HEK293 (cell line): Measurements from ENCODE around the gene ERP29.
A peak's percentile ranks its signal among the peaks of the same experiment; 100 is the strongest.

Experiments used
- GFI1B ChIP-seq: fragments of 450-650 bp; formaldehyde crosslinking; IDR thresholded peaks from 2 replicates; pipeline ENCODE4 v1.5.1; 2016; ENCODE audit warnings: missing biosample characterization, missing genetic modification characterization
- INSM2 ChIP-seq: fragments of 450-650 bp; formaldehyde crosslinking; IDR thresholded peaks from 2 replicates; pipeline ENCODE4 v1.5.1; 2016; ENCODE audit warnings: missing biosample characterization, missing genetic modification characterization
- KLF10 ChIP-seq: fragments of 450-650 bp; IDR thresholded peaks from 2 replicates; pipeline ENCODE4 v1.5.1; 2018; ENCODE audit warnings: missing biosample characterization, mild to moderate bottlenecking, missing genetic modification characterization
- KLF8 ChIP-seq: fragments of 450-650 bp; formaldehyde crosslinking; IDR thresholded peaks from 2 replicates; pipeline ENCODE4 v1.5.1; 2016; ENCODE audit warnings: missing biosample characterization, missing genetic modification characterization
- PBX3 ChIP-seq: sonication (generic); formaldehyde crosslinking; IDR thresholded peaks from 2 replicates; pipeline ENCODE4 v1.8.1; 2022; ENCODE audit warnings: mild to moderate bottlenecking, moderate library complexity, missing genetic modification reagents
- REPIN1 ChIP-seq: fragments of 450-650 bp; formaldehyde crosslinking; IDR thresholded peaks from 2 replicates; pipeline ENCODE4 v1.5.1; 2017; ENCODE audit warnings: missing biosample characterization, missing genetic modification characterization, low read depth
- ZBTB48 ChIP-seq: fragments of 450-650 bp; formaldehyde crosslinking; IDR thresholded peaks from 2 replicates; pipeline ENCODE4 v1.5.1; 2016; ENCODE audit warnings: missing biosample characterization, missing genetic modification characterization
- ZNF121 ChIP-seq: fragments of 450-650 bp; formaldehyde crosslinking; IDR thresholded peaks from 2 replicates; pipeline ENCODE4 v1.5.1; 2016; ENCODE audit warnings: missing biosample characterization, missing genetic modification characterization
- ZNF138 ChIP-seq: fragments of 450-650 bp; formaldehyde crosslinking; IDR thresholded peaks from 2 replicates; pipeline ENCODE4 v1.5.1; 2016; ENCODE audit warnings: missing biosample characterization, missing genetic modification characterization, borderline replicate concordance
- ZNF146 ChIP-seq: fragments of 450-650 bp; formaldehyde crosslinking; IDR thresholded peaks from 2 replicates; pipeline ENCODE4 v1.5.1; 2016; ENCODE audit warnings: missing biosample characterization, missing genetic modification characterization
- ZNF184 ChIP-seq: fragments of 450-650 bp; IDR thresholded peaks from 2 replicates; pipeline ENCODE4 v1.5.1; 2018; ENCODE audit warnings: missing biosample characterization, mild to moderate bottlenecking, missing genetic modification characterization
- ZNF239 ChIP-seq: fragments of 450-650 bp; formaldehyde crosslinking; IDR thresholded peaks from 2 replicates; pipeline ENCODE4 v1.5.1; 2016; ENCODE audit warnings: missing biosample characterization, missing genetic modification characterization
- ZNF274 ChIP-seq, 2 experiments: fragments of 200-500 bp in 1 of 2; fragments of 450-650 bp in 1 of 2; sonication (Bioruptor generic) in 1 of 2; formaldehyde crosslinking in 1 of 2; IDR thresholded peaks; 2 replicates each; pipeline versions ENCODE4 v1.5.1 to v1.6.1; 2014 to 2016; ENCODE audit warnings: borderline replicate concordance in 1 of 2, inconsistent platforms in 1 of 2, low read length in 1 of 2, missing biosample characterization in 1 of 2, missing genetic modification characterization in 1 of 2
- ZNF324 ChIP-seq: fragments of 450-650 bp; formaldehyde crosslinking; IDR thresholded peaks from 2 replicates; pipeline ENCODE4 v1.5.1; 2016; ENCODE audit warnings: missing biosample characterization, missing genetic modification characterization
- ZNF394 ChIP-seq: fragments of 450-650 bp; formaldehyde crosslinking; IDR thresholded peaks from 2 replicates; pipeline ENCODE4 v1.5.1; 2016; ENCODE audit warnings: missing biosample characterization, missing genetic modification characterization, mild to moderate bottlenecking, moderate library complexity, borderline replicate concordance
- ZNF426 ChIP-seq: fragments of 450-650 bp; formaldehyde crosslinking; IDR thresholded peaks from 2 replicates; pipeline ENCODE4 v1.5.1; 2017; ENCODE audit warnings: missing biosample characterization, missing genetic modification characterization, mild to moderate bottlenecking, inconsistent platforms, moderate library complexity
- ZNF600 ChIP-seq: fragments of 450-650 bp; formaldehyde crosslinking; IDR thresholded peaks from 2 replicates; pipeline ENCODE4 v1.5.1; 2016; ENCODE audit warnings: missing biosample characterization, missing genetic modification characterization
- ZNF664 ChIP-seq: fragments of 450-650 bp; formaldehyde crosslinking; IDR thresholded peaks from 2 replicates; pipeline ENCODE4 v1.5.1; 2016; ENCODE audit warnings: missing biosample characterization, missing genetic modification characterization
- ZNF692 ChIP-seq: fragments of 450-650 bp; formaldehyde crosslinking; IDR thresholded peaks from 2 replicates; pipeline ENCODE4 v1.5.1; 2016; ENCODE audit warnings: missing biosample characterization, missing genetic modification characterization
- ZNF76 ChIP-seq: fragments of 450-650 bp; formaldehyde crosslinking; IDR thresholded peaks from 2 replicates; pipeline ENCODE4; 2016; ENCODE audit warnings: low read depth, missing biosample characterization, missing genetic modification characterization, borderline replicate concordance
- ZNF776 ChIP-seq: fragments of 450-650 bp; formaldehyde crosslinking; IDR thresholded peaks from 2 replicates; pipeline ENCODE4 v1.5.0; 2017; ENCODE audit warnings: missing biosample characterization, missing genetic modification characterization, borderline replicate concordance
- ZNF785 ChIP-seq: fragments of 450-650 bp; formaldehyde crosslinking; IDR thresholded peaks from 2 replicates; pipeline ENCODE4 v1.5.1; 2016; ENCODE audit warnings: missing biosample characterization, missing genetic modification characterization
- TF ChIP-seq, protein P1 (sequence below): fragments of 450-650 bp; IDR thresholded peaks from 2 replicates; pipeline ENCODE4 v1.5.1; 2018; ENCODE audit warnings: missing biosample characterization, mild to moderate bottlenecking, missing genetic modification characterization
- TF ChIP-seq, protein P2 (sequence below): fragments of 450-650 bp; formaldehyde crosslinking; IDR thresholded peaks from 2 replicates; pipeline ENCODE4 v1.5.1; 2016; ENCODE audit warnings: missing biosample characterization, missing genetic modification characterization
- TF ChIP-seq, protein P3 (sequence below): fragments of 450-650 bp; formaldehyde crosslinking; IDR thresholded peaks from 2 replicates; pipeline ENCODE4 v1.5.1; 2017; ENCODE audit warnings: missing biosample characterization, missing genetic modification characterization

Gene ERP29

GRCh38 chr12:112012775-112013600 lies at the start of gene ERP29, which contains the start of gene TMEM116 (continued):
- TF ChIP-seq PBX3 (CRISPR knock-in tag) (peak; percentile 52; the same call in 1 of the 2 replicates), KLF8 (tag by site-specific recombination) (peak; percentile 95), ZBTB48 (tag by site-specific recombination) (peak; percentile 73), ZNF184 (tag by site-specific recombination) (no peak), ZNF785 (tag by site-specific recombination) (no peak), ZNF600 (tag by site-specific recombination) (peak; percentile 87), ZNF239 (tag by site-specific recombination) (no peak), ZNF324 (peak; percentile 39; the same call in 1 of the 2 replicates), ZNF692 (tag by site-specific recombination) (peak; percentile 81), ZNF274 (IDR thresholded peaks at IDR 0.05; ENCODE audit: low read length) (no peak), ZNF274 (tag by site-specific recombination; IDR thresholded peaks at IDR 0.05; ENCODE audit: borderline replicate concordance) (no peak), GFI1B (tag by site-specific recombination) (no peak), ZNF138 (tag by site-specific recombination) (no peak), REPIN1 (tag by site-specific recombination) (0 out of 2 replicates have a peak, but pooled peaks have one; percentile 72), INSM2 (tag by site-specific recombination) (peak; percentile 65; the same call in 1 of the 2 replicates), ZNF394 (tag by site-specific recombination) (peak; percentile 52; the same call in 1 of the 2 replicates), ZNF146 (no peak), ZNF426 (tag by site-specific recombination) (no peak), ZNF776 (no peak), KLF10 (peak; percentile 97), ZNF664 (tag by site-specific recombination) (no peak), ZNF121 (tag by site-specific recombination) (0 out of 2 replicates have a peak, but pooled peaks have one; percentile 8), ZNF76 (no peak)
- TF ChIP-seq, protein P1, sequence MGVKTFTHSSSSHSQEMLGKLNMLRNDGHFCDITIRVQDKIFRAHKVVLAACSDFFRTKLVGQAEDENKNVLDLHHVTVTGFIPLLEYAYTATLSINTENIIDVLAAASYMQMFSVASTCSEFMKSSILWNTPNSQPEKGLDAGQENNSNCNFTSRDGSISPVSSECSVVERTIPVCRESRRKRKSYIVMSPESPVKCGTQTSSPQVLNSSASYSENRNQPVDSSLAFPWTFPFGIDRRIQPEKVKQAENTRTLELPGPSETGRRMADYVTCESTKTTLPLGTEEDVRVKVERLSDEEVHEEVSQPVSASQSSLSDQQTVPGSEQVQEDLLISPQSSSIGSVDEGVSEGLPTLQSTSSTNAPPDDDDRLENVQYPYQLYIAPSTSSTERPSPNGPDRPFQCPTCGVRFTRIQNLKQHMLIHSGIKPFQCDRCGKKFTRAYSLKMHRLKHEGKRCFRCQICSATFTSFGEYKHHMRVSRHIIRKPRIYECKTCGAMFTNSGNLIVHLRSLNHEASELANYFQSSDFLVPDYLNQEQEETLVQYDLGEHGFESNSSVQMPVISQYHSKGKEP (tag by site-specific recombination) = no peak
- TF ChIP-seq, protein P2, sequence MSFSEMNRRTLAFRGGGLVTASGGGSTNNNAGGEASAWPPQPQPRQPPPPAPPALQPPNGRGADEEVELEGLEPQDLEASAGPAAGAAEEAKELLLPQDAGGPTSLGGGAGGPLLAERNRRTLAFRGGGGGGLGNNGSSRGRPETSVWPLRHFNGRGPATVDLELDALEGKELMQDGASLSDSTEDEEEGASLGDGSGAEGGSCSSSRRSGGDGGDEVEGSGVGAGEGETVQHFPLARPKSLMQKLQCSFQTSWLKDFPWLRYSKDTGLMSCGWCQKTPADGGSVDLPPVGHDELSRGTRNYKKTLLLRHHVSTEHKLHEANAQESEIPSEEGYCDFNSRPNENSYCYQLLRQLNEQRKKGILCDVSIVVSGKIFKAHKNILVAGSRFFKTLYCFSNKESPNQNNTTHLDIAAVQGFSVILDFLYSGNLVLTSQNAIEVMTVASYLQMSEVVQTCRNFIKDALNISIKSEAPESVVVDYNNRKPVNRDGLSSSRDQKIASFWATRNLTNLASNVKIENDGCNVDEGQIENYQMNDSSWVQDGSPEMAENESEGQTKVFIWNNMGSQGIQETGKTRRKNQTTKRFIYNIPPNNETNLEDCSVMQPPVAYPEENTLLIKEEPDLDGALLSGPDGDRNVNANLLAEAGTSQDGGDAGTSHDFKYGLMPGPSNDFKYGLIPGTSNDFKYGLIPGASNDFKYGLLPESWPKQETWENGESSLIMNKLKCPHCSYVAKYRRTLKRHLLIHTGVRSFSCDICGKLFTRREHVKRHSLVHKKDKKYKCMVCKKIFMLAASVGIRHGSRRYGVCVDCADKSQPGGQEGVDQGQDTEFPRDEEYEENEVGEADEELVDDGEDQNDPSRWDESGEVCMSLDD (tag by site-specific recombination) = peak; percentile 96
- TF ChIP-seq, protein P3, sequence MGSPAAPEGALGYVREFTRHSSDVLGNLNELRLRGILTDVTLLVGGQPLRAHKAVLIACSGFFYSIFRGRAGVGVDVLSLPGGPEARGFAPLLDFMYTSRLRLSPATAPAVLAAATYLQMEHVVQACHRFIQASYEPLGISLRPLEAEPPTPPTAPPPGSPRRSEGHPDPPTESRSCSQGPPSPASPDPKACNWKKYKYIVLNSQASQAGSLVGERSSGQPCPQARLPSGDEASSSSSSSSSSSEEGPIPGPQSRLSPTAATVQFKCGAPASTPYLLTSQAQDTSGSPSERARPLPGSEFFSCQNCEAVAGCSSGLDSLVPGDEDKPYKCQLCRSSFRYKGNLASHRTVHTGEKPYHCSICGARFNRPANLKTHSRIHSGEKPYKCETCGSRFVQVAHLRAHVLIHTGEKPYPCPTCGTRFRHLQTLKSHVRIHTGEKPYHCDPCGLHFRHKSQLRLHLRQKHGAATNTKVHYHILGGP (tag by site-specific recombination) = no peak
